Measurements from ENCODE around the gene CRTC3.

- TF ChIP-seq, protein P1, sequence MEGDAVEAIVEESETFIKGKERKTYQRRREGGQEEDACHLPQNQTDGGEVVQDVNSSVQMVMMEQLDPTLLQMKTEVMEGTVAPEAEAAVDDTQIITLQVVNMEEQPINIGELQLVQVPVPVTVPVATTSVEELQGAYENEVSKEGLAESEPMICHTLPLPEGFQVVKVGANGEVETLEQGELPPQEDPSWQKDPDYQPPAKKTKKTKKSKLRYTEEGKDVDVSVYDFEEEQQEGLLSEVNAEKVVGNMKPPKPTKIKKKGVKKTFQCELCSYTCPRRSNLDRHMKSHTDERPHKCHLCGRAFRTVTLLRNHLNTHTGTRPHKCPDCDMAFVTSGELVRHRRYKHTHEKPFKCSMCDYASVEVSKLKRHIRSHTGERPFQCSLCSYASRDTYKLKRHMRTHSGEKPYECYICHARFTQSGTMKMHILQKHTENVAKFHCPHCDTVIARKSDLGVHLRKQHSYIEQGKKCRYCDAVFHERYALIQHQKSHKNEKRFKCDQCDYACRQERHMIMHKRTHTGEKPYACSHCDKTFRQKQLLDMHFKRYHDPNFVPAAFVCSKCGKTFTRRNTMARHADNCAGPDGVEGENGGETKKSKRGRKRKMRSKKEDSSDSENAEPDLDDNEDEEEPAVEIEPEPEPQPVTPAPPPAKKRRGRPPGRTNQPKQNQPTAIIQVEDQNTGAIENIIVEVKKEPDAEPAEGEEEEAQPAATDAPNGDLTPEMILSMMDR (IDR thresholded peaks at IDR 0.05; ENCODE audit: low read depth, low read length, missing input control): no peak
- TF ChIP-seq YY1 (IDR thresholded peaks at IDR 0.05): no peak
- TF ChIP-seq TAF1 (conservative IDR thresholded peaks at IDR 0.05): no peak
- no peak for TF ChIP-seq RAD21 (IDR thresholded peaks at IDR 0.05)
- TF ChIP-seq, protein P2, sequence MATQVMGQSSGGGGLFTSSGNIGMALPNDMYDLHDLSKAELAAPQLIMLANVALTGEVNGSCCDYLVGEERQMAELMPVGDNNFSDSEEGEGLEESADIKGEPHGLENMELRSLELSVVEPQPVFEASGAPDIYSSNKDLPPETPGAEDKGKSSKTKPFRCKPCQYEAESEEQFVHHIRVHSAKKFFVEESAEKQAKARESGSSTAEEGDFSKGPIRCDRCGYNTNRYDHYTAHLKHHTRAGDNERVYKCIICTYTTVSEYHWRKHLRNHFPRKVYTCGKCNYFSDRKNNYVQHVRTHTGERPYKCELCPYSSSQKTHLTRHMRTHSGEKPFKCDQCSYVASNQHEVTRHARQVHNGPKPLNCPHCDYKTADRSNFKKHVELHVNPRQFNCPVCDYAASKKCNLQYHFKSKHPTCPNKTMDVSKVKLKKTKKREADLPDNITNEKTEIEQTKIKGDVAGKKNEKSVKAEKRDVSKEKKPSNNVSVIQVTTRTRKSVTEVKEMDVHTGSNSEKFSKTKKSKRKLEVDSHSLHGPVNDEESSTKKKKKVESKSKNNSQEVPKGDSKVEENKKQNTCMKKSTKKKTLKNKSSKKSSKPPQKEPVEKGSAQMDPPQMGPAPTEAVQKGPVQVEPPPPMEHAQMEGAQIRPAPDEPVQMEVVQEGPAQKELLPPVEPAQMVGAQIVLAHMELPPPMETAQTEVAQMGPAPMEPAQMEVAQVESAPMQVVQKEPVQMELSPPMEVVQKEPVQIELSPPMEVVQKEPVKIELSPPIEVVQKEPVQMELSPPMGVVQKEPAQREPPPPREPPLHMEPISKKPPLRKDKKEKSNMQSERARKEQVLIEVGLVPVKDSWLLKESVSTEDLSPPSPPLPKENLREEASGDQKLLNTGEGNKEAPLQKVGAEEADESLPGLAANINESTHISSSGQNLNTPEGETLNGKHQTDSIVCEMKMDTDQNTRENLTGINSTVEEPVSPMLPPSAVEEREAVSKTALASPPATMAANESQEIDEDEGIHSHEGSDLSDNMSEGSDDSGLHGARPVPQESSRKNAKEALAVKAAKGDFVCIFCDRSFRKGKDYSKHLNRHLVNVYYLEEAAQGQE (IDR thresholded peaks at IDR 0.05): no peak
- TF ChIP-seq GABPA (IDR thresholded peaks at IDR 0.05 in 1 of 2, conservative IDR thresholded peaks at IDR 0.05 in 1 of 2): no peak
- TF ChIP-seq, protein P3, sequence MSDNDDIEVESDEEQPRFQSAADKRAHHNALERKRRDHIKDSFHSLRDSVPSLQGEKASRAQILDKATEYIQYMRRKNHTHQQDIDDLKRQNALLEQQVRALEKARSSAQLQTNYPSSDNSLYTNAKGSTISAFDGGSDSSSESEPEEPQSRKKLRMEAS (IDR thresholded peaks at IDR 0.05): no peak
- no peak for TF ChIP-seq ATF3 (IDR thresholded peaks at IDR 0.05)
- TF ChIP-seq FOXA1 (IDR thresholded peaks at IDR 0.05): no peak
- TF ChIP-seq RXRA (IDR thresholded peaks at IDR 0.05): no peak
- TF ChIP-seq EGR1 (IDR thresholded peaks at IDR 0.05; ENCODE audit: low read depth in 2 of 2): no peak
- no peak for TF ChIP-seq SP1 (IDR thresholded peaks at IDR 0.05)
These were observed 94.7 kb downstream of the CRTC3 start for GRCh38 chr15:90624278-90624981.
